NCI-H1694 treated with DMSO at 0.1 percent for 48 hours (cell line): ENCODE data around the gene SH2D2A.
"Not testable (repeated sequence)": the region's sequence is repeated elsewhere in the genome, so short reads cannot be mapped to it uniquely, and the experiment has no call there.

Experiments
- DNase-seq: peaks from one replicate; lab custom pipeline; 2025; lab: John Stamatoyannopoulos, UW

Gene SH2D2A

DNA sequence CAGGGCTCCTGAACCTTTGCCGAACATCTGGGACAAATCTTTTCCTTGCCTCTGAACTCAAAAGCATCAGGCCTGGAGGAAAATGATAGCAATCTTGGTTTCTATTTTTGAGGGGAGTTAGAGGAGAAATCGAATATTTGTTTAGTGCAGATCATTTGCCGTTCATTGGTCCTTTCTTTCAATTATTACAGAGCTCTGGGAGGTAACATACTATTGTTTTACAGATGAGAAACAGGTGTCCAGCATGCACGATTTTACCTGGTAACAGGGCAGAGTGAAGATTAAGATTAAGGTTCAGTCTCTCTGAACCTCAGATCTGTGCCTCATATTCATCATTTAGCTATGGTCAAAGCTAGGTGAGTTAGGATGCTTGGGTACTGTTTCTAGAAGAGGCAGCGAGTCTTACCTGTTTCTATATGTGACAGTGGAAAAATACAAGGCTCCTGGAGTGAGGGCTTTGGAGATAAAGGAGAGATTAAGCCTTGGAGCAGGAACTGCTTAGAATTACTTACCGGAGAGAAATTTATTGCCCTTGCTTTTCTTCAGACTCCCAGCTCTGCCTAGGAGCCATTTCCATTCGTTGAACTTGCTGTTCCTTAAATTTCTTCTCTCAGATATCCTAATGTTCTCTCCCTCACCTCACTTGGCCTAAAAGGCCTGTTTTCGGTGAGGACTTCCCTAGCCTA, 47.9 kb downstream of the SH2D2A start:
- no peak for DNase-seq

- DNase-seq = no peak
Observed at GRCh38 chr1:156767879-156768604, 48.6 kb downstream of the SH2D2A start.

- DNase-seq = peak; percentile 100
Observed at GRCh38 chr1:156767101-156767878, 49.4 kb downstream of the SH2D2A start, which contains the start of gene PRCC. Gene PRCC, plus strand, starts transcription at chr1:156767535. Its CDS starts 237 bp downstream, at chr1:156767772.

DNA sequence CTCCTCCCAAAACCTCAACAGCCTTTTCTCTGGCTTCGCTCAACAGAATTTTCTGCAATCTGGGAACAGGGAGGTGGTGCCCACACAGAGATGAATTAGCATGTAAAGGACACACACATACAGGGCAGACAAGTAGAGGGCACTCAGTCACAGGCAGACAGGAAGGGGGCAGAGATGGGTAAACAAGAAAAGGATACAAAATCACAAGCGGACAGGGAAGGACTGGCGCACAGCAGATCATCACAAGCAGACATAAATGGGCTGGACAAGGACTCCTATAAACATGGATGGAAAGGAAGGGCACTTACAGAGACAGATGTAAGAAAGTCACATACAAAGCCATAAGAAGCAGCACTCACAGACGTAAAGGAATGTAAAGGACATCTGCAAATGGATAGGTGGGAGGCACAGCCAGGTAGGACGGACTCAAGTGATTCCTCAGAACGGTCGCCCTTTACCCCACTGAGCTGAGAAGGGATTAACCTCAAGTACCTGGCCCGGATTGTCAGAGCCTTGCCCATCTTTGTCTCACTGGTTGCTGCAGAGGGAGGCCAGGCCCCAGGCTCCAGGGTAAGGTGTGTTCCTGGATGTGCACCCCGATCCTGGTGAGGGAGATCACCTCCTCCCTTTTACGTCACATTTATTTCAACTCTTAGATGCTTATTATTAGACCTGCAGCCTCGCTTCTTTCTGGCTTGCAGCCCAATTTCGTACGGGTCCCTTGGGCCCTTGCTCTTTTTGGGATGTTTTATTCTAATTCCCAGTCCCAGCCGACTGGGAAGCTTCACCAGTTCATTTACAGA, 50.1 kb downstream of the SH2D2A start:
- DNase-seq = no peak

DNA sequence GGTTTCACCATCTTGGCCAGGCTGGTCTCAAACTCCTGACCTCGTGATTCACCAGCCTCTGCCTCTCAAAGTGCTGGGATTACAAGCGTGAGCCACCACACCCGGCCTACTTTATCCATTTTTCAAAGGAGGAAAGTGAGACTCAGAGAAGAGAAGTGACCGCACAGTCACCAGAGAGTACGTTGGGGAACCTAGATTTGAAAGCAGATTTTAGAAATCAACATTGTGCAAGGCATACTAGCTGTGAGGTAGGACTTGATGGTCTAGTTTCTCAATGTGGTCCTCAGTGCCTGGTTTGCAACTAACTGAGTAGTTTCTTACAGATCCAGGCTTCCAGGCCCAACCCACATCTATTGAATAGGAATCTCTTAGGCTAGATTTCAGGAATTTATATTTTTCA, 51.0 kb downstream of the SH2D2A start:
- no peak for DNase-seq

DNA sequence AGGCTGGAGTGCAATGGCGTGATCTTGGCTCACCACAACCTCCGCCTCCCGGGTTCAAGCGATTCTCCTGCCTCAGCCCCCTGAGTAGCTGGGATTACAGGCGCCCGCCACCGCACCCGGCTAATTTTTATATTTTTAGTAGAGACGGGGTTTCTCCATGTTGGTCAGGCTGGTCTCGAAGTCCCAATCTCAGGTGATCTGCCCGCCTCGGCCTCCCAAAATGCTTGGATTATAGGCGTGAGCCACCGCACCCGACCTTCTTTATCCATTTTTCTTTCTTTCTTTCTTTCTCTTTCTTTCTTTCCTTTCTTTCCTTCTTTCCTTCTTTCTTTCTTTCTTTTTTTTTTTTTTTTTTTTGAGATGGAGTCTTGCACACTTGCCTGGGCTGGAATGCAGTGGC, 51.5 kb downstream of the SH2D2A start:
- not testable (repeated sequence) for DNase-seq

- DNase-seq = no peak
Observed at GRCh38 chr1:156760796-156761104, 55.9 kb downstream of the SH2D2A start.

GRCh38 chr1:156760092-156760795, 56.4 kb downstream of the SH2D2A start:
- no peak for DNase-seq

- DNase-seq = not testable (repeated sequence)
Observed at GRCh38 chr1:156757572-156758253, 58.9 kb downstream of the SH2D2A start.

GRCh38 chr1:156756355-156756754, 60.3 kb downstream of the SH2D2A start:
- DNase-seq = no peak
